Tibial artery (tissue), 4 donors: ENCODE results near the gene SPRR5.

ENCODE experiments used
- DNase-seq, 2 donors: peaks; one replicate each; pipeline ENCODE4 v3.0.0-alpha.2; 2019
- H3K27ac ChIP-seq, 2 donors: fragments of 200-600 bp; sonication (generic) in 1 of 2; 1 replicate in 1 of 2; 2 replicates in 1 of 2; pipeline ENCODE4 v1.5.1; 2018 to 2019; ENCODE audit warnings: mild to moderate bottlenecking in 1 of 2
- H3K27me3 ChIP-seq, 2 donors: fragments of 200-600 bp; sonication (generic) in 1 of 2; one replicate each; pipeline versions ENCODE4 v1.5.1 to v1.6.0; 2016 to 2019
- H3K36me3 ChIP-seq, 3 donors: fragments of 200-600 bp; sonication (generic) in 2 of 3; one replicate each; pipeline ENCODE4 v1.5.1; 2016 to 2019; ENCODE audit warnings: mild to moderate bottlenecking in 2 of 3
- H3K4me1 ChIP-seq, 4 donors: fragments of 200-600 bp; sonication (generic) in 2 of 4; 1 replicate in 3 of 4; 2 replicates in 1 of 4; pipeline ENCODE4 v1.5.1; 2016 to 2019
- H3K4me3 ChIP-seq, 2 donors: fragments of 200-600 bp; sonication (generic) in 1 of 2; 1 replicate in 1 of 2; 2 replicates in 1 of 2; pipeline ENCODE4 v1.5.1; 2018 to 2019; ENCODE audit warnings: mild to moderate bottlenecking in 2 of 2
- H3K9me3 ChIP-seq, 3 donors: fragments of 200-600 bp; sonication (generic) in 1 of 3; one replicate each; pipeline ENCODE4 v1.5.1; 2016 to 2019
- CTCF ChIP-seq, 2 experiments: fragments of 200-600 bp in 1 of 2; fragments of 450-650 bp in 1 of 2; IDR thresholded peaks; one replicate each; pipeline ENCODE4 v1.5.1; 2017 to 2019; ENCODE audit warnings: antibody characterized with exemption in 2 of 2, mild to moderate bottlenecking in 1 of 2, moderate library complexity in 1 of 2
- intact Hi-C: fragments of 100-400 bp; cut with DNase I; formaldehyde crosslinking; loops from one replicate; pipeline ENCODE4 v1.15.0; 2023; ENCODE audit warnings: low total_unique reads

Gene SPRR5

DNA sequence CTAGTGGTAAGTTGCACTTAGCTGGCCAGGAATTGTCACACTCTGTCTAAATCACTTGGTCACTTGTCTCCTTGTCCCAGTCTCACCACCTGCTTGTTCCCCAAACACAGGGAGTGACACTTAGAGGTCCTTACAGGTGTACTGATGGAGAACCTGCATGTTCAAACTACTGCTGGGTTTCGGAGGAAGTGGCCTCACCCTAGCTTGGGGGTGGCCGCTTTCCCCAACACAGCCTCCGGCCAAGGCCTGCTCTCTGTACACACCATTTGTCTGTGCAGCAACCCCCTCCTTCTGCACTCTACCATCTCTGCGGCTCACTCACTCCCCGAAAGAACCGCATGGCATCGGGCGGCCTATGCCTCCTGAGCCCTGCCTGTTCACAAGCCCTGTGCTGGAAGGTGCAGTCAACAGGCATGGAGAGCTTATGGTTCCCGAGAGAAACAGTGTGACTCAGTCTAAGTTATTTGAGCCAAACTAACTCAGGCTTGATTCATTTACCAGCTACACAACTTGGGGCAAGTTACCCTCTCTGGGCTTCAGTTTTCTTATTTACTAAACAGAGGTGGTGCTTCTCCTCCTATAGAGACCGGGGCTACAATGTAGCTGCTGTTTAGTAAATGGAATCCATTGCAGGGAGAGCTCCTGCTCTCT lies 12.9 kb downstream of the SPRR5 start:
- H3K4me3 ChIP-seq: no peak overlapping the region
- no peak for TF ChIP-seq CTCF (IDR thresholded peaks at IDR 0.05)
- intact Hi-C loops: no loop called here

DNA sequence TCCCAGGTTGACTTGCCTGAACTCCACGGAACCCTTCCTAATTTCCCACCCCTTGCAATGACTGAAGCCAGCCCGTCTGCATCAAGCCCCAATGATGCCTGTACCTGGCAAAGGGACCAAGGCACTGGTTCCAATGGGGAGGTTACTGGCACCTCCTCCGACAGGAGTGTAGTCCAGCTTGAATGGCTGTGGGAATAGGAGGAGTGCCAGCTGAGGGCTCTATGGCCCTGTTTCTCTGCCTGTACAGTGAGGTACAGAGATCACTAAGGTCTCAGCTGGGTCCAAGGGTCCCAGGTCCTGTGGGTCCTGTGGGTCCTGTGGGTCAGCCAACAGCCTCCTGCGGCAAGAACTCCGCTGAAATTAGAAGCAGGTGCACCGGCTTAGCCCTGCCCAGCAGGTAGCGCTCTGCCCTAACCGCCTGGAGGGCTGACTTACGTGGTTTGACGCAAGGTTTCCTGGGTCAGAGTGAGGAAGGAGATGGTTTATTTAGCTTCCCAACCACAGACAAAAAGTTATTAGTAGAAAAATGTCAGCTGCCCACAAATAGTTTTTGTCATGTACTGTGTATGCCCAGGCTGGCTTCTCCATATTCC lies 13.5 kb downstream of the SPRR5 start:
- H3K4me3 ChIP-seq: no peak overlapping the region
- TF ChIP-seq CTCF (IDR thresholded peaks at IDR 0.05): no peak
- no peak overlapping the region for H3K27ac ChIP-seq
- no peak for DNase-seq
- no peaks in the 10 kb centered on the region for H3K36me3 ChIP-seq
- H3K27me3 ChIP-seq: no peaks in the 10 kb centered on the region
- intact Hi-C loops: no loop called here
- no peaks in the 10 kb centered on the region for H3K4me1 ChIP-seq
- H3K9me3 ChIP-seq: no peaks in the 10 kb centered on the region

More for the DNA sequence above, 12.9 kb downstream of the SPRR5 start:
- no peaks in the 10 kb centered on the region for H3K36me3 ChIP-seq
- H3K4me1 ChIP-seq: no peaks in the 10 kb centered on the region
- no peaks in the 10 kb centered on the region for H3K9me3 ChIP-seq
- no peak overlapping the region for H3K27ac ChIP-seq
- no peaks in the 10 kb centered on the region for H3K27me3 ChIP-seq
- no peak for DNase-seq

DNA sequence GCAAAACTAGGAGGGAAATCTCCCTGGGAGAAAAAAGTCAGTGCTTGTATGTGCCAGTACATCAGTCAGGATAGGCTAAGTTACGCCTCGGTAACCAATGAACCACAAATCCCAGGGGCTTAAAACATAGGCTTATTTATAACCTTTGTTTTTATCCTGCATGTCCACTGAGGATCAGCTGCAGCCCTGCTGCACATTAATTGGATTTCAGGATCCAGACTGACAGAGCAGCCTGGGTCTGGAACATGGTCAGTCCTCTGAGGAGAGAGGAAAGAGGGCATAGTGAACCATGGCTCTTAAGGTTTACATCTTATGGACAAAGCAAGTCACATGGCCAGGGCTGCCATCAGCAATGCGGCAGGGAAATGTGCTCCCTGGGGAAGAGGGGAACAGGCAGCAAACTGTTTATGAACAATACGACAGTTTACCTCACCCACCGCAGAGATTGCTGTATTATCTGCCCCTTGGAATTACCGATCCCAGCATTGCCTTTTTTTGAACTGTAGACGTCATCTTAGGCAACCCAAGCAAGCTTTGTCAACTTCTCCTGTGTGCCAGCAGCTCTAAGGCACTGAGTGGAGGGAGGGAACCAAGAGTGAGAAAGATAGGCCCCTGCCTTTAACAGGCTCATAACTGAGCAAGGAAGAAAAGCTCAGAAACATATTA lies 14.4 kb downstream of the SPRR5 start:
- Histone ChIP-seq H3K4me3 (no peak overlapping the region), H3K4me1 (no peaks in the 10 kb centered on the region), H3K27ac (no peak overlapping the region), H3K9me3 (no peaks in the 10 kb centered on the region), H3K27me3 (no peaks in the 10 kb centered on the region), H3K36me3 (no peaks in the 10 kb centered on the region)
- TF ChIP-seq CTCF (IDR thresholded peaks at IDR 0.05): no peak
- intact Hi-C loops: no loop called here
- DNase-seq: no peak

GRCh38 chr1:152962876-152963415 lies 15.9 kb downstream of the SPRR5 start:
- no peak overlapping the region for H3K27ac ChIP-seq
- H3K9me3 ChIP-seq: no peaks in the 10 kb centered on the region
- no peaks in the 10 kb centered on the region for H3K36me3 ChIP-seq
- TF ChIP-seq CTCF (IDR thresholded peaks at IDR 0.05): no peak
- H3K27me3 ChIP-seq: peaks cover 0 to 4% of the 10 kb centered on the region in 2 donors
- no peak for DNase-seq
- intact Hi-C loops: no loop called here
- no peak overlapping the region for H3K4me3 ChIP-seq
- H3K4me1 ChIP-seq: no peaks in the 10 kb centered on the region

DNA sequence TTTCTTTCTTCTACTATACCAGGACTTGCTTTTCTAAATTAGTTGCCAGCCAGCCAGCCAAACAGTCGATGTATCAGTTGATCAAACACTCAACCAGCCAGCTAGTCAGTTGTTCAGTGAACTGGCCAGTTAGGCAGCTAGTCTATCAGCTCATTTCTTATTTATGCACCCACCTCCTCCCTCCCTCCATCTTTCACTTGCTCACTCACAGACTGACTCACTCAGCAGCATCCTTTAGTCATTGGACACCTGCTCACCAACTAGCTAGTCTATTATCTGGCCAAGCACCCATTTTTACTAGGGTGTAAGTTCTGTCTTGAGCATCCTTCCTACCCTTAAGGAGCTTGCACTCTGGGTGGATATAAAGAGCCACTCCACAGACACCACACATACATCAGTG lies 17.5 kb downstream of the SPRR5 start:
- TF ChIP-seq CTCF (IDR thresholded peaks at IDR 0.05): no peak
- Histone ChIP-seq H3K9me3 (no peaks in the 10 kb centered on the region), H3K36me3 (no peaks in the 10 kb centered on the region), H3K4me3 (no peak overlapping the region), H3K4me1 (no peaks in the 10 kb centered on the region), H3K27me3 (peaks cover 0 to 4% of the 10 kb centered on the region in 2 donors), H3K27ac (no peak overlapping the region)
- no peak for DNase-seq
- intact Hi-C loops: no loop called here
